Measurements from ENCODE around the gene MRPL19.

MRPL19 gene

DNA sequence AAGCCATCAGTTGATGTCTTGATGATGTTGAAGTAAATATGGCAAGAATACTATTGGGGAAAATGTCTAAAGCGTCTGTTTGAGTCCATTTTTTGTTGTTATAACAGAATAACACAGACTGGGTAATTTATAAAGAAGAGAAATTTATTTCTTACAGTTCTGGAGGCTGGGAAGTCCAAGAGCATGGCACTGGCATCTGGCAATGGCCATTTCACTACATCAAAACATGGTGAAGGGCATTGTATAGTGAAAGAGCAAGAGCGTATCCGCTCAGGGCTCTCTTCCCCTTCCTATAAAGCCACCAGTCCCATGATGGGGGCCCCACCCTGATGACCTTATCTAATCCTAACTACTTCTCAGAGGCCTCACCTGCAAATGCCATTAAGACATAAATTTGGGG lies 29.6 kb upstream of the MRPL19 start:
- H3K9me3 ChIP-seq (ENCODE audit: insufficient read depth, low read length) = no peaks in the 10 kb centered on the region; the same call in 1 of the 2 replicates
- no peak for DNase-seq (ENCODE audit: low read depth, low spot score)
- no peaks in the 10 kb centered on the region for H3K27me3 ChIP-seq (ENCODE audit: insufficient read depth, insufficient read length)
- TF ChIP-seq YY1 (IDR thresholded peaks at IDR 0.05; ENCODE audit: insufficient read depth, insufficient read length) (no peak), SUZ12 (IDR thresholded peaks at IDR 0.05; ENCODE audit: extremely low read depth, insufficient read depth, insufficient read length) (no peak), ZNF274 (IDR thresholded peaks at IDR 0.05; ENCODE audit: low read depth, low read length) (no peak)
- no peak overlapping the region for H3K9ac ChIP-seq (ENCODE audit: insufficient read length, low read depth)
- H3K4me3 ChIP-seq (ENCODE audit: insufficient read length, low read depth) = no peak overlapping the region
- no peaks in the 10 kb centered on the region for H3K36me3 ChIP-seq (ENCODE audit: insufficient read depth, insufficient read length, low read length)
- H3K4me1 ChIP-seq (ENCODE audit: insufficient read depth, insufficient read length) = no peaks in the 10 kb centered on the region

DNA sequence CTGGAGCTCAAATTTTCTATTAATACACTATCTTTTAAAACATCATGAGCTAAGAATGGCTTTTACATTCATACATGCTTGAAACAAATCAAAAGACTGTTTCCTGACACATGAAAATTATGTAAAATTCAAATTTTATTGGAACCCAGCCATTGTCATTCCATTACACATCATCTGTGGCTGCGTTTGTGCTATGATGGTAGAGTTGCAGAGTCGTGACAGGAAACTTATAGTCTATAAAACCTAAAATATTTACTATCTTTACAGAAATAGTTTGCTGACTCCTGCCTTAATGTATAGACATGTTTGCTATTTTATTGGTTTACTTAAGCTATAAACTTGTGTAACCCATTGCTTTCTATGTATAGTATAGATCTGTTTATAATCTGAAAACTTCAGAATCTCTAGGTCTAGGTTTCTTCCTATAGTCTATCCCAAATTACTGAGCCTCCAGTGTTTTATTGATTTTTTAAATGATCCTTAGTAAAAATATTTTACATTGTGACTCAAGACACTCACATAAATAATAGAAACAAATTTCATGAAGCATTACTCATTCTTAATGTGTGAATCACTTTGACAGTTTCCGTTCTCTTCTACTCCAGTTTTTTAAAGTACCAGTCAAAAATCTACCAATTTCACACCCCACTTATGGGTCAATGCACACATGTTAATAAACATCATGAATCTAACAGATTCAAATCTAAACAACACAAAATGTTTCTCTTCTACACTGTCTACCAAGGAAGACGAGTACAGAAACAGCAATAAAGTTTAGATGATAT lies 26.4 kb upstream of the MRPL19 start:
- no peaks in the 10 kb centered on the region for H3K4me1 ChIP-seq (ENCODE audit: insufficient read depth, insufficient read length)
- no peaks in the 10 kb centered on the region; the same call in 1 of the 2 replicates for H3K9me3 ChIP-seq (ENCODE audit: insufficient read depth, low read length)
- no peak overlapping the region for H3K4me3 ChIP-seq (ENCODE audit: insufficient read length, low read depth)
- H3K9ac ChIP-seq (ENCODE audit: insufficient read length, low read depth) = no peak overlapping the region
- TF ChIP-seq SUZ12 (IDR thresholded peaks at IDR 0.05; ENCODE audit: extremely low read depth, insufficient read depth, insufficient read length) (no peak), YY1 (IDR thresholded peaks at IDR 0.05; ENCODE audit: insufficient read depth, insufficient read length) (no peak), ZNF274 (IDR thresholded peaks at IDR 0.05; ENCODE audit: low read depth, low read length) (no peak)
- DNase-seq (ENCODE audit: low read depth, low spot score) = no peak
- no peaks in the 10 kb centered on the region for H3K36me3 ChIP-seq (ENCODE audit: insufficient read depth, insufficient read length, low read length)
- H3K27me3 ChIP-seq (ENCODE audit: insufficient read depth, insufficient read length) = no peaks in the 10 kb centered on the region

DNA sequence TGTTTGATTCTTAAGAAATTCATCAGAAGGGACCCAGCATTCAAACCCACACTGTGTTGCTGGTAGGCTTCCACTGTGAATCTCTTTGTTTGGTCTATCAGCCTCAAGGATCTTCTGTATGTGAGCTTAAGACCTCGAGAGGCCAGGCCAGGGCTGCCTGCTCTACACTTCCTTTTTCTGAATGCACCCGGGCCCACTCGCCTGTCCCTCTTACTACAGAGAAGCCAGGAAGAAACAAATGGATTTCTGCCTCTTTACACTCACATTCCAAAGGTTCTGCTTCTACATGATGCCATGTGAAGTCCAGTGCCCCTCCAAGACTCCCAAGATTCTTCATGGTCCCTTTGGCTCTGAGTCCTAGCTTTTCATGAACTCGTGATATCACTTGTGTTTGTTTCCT lies 25.4 kb upstream of the MRPL19 start:
- TF ChIP-seq SUZ12 (IDR thresholded peaks at IDR 0.05; ENCODE audit: extremely low read depth, insufficient read depth, insufficient read length) (no peak), ZNF274 (IDR thresholded peaks at IDR 0.05; ENCODE audit: low read depth, low read length) (no peak), YY1 (IDR thresholded peaks at IDR 0.05; ENCODE audit: insufficient read depth, insufficient read length) (no peak)
- no peaks in the 10 kb centered on the region for H3K27me3 ChIP-seq (ENCODE audit: insufficient read depth, insufficient read length)
- H3K36me3 ChIP-seq (ENCODE audit: insufficient read depth, insufficient read length, low read length) = no peaks in the 10 kb centered on the region
- no peak overlapping the region for H3K4me3 ChIP-seq (ENCODE audit: insufficient read length, low read depth)
- H3K9me3 ChIP-seq (ENCODE audit: insufficient read depth, low read length) = no peaks in the 10 kb centered on the region; the same call in 1 of the 2 replicates
- no peaks in the 10 kb centered on the region for H3K4me1 ChIP-seq (ENCODE audit: insufficient read depth, insufficient read length)
- no peak for DNase-seq (ENCODE audit: low read depth, low spot score)
- H3K9ac ChIP-seq (ENCODE audit: insufficient read length, low read depth) = no peak overlapping the region

DNA sequence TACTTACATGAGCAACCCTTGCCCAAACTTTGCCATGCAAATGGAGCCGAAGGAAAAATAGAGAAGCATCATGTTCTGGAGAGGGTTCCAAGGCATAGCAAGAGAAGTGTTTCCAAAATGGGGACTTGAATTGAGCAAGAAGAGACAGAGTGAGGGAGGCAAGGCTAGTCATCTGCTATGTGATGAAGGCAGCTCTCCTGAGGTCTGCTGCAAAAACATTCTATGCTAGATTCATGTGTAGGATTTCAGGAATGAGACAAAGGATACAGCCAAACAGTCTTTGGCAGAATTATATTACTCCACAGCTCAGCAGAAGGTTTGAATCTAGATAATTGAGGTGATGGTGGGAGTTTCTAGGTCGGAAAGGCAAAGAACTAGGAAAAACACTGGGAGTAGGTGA lies 24.1 kb upstream of the MRPL19 start:
- DNase-seq (ENCODE audit: low read depth, low spot score) = no peak
- Histone ChIP-seq H3K9me3 (ENCODE audit: insufficient read depth, low read length) (no peaks in the 10 kb centered on the region), H3K4me3 (ENCODE audit: insufficient read length, low read depth) (no peak overlapping the region), H3K36me3 (ENCODE audit: insufficient read depth, insufficient read length, low read length) (no peaks in the 10 kb centered on the region), H3K9ac (ENCODE audit: insufficient read length, low read depth) (no peak overlapping the region), H3K4me1 (ENCODE audit: insufficient read depth, insufficient read length) (no peaks in the 10 kb centered on the region), H3K27me3 (ENCODE audit: insufficient read depth, insufficient read length) (no peaks in the 10 kb centered on the region)
- TF ChIP-seq ZNF274 (IDR thresholded peaks at IDR 0.05; ENCODE audit: low read depth, low read length) (no peak), SUZ12 (IDR thresholded peaks at IDR 0.05; ENCODE audit: extremely low read depth, insufficient read depth, insufficient read length) (no peak), YY1 (IDR thresholded peaks at IDR 0.05; ENCODE audit: insufficient read depth, insufficient read length) (no peak)

DNA sequence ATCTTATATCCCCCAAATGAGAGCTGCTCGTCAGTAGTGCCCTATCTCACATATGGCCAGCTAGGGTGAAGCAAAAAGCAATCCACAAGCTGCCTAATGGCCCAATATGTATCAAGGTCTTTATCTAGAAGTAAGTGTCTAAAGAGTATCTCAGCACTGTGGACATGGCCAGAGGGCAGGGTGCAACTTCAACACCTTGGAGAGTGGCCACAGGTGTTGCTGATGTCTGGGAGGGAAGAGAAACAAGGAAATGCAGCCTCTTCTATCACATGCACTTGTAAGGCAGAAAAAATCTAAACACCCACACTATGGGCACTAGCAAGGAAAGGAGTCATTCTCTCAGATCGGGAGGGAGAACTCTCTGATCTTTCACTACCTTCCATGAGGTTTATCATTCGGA lies 23.7 kb upstream of the MRPL19 start:
- no peak overlapping the region for H3K4me3 ChIP-seq (ENCODE audit: insufficient read length, low read depth)
- TF ChIP-seq YY1 (IDR thresholded peaks at IDR 0.05; ENCODE audit: insufficient read depth, insufficient read length) = no peak
- no peak for TF ChIP-seq SUZ12 (IDR thresholded peaks at IDR 0.05; ENCODE audit: extremely low read depth, insufficient read depth, insufficient read length)
- no peak for TF ChIP-seq ZNF274 (IDR thresholded peaks at IDR 0.05; ENCODE audit: low read depth, low read length)

DNA sequence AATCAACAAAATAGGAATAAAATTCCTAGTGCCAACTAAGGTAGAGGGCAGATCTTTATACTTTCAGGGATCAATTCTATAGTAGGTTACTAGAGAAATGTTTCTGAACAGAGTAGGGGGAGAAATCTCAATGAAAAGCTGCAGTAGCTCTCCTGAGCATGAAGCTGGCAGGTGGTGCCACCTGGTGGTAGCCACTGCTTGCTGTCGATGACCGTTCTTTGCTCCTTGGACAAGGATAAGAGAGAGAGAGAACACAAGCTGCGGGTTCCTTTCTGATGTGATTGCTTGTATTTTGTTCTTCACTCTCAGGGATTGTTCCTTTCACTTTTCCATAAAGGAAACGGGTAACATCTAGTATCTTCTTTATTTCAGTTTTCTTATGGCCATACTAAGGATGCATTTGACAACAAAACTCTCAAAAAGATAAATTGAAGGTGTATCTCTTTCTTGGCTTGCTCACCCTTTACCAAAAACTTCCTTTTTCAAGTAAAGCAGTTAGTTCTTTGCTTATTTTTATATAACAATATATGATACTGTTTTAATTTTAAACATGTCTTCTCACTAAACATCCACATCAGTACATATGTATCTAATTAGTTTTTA lies 18.6 kb upstream of the MRPL19 start:
- Histone ChIP-seq H3K9me3 (ENCODE audit: insufficient read depth, low read length) (no peaks in the 10 kb centered on the region), H3K4me3 (ENCODE audit: insufficient read length, low read depth) (no peak overlapping the region), H3K9ac (ENCODE audit: insufficient read length, low read depth) (no peak overlapping the region), H3K36me3 (ENCODE audit: insufficient read depth, insufficient read length, low read length) (no peaks in the 10 kb centered on the region), H3K27me3 (ENCODE audit: insufficient read depth, insufficient read length) (no peaks in the 10 kb centered on the region), H3K4me1 (ENCODE audit: insufficient read depth, insufficient read length) (no peaks in the 10 kb centered on the region)
- DNase-seq (ENCODE audit: low read depth, low spot score) = peak; percentile 77
- TF ChIP-seq ZNF274 (IDR thresholded peaks at IDR 0.05; ENCODE audit: low read depth, low read length) = no peak

More for the DNA sequence above, 23.7 kb upstream of the MRPL19 start:
- Histone ChIP-seq H3K9me3 (ENCODE audit: insufficient read depth, low read length) (no peaks in the 10 kb centered on the region), H3K27me3 (ENCODE audit: insufficient read depth, insufficient read length) (no peaks in the 10 kb centered on the region), H3K4me1 (ENCODE audit: insufficient read depth, insufficient read length) (no peaks in the 10 kb centered on the region), H3K9ac (ENCODE audit: insufficient read length, low read depth) (no peak overlapping the region), H3K36me3 (ENCODE audit: insufficient read depth, insufficient read length, low read length) (no peaks in the 10 kb centered on the region)
- DNase-seq (ENCODE audit: low read depth, low spot score) = no peak

DNA sequence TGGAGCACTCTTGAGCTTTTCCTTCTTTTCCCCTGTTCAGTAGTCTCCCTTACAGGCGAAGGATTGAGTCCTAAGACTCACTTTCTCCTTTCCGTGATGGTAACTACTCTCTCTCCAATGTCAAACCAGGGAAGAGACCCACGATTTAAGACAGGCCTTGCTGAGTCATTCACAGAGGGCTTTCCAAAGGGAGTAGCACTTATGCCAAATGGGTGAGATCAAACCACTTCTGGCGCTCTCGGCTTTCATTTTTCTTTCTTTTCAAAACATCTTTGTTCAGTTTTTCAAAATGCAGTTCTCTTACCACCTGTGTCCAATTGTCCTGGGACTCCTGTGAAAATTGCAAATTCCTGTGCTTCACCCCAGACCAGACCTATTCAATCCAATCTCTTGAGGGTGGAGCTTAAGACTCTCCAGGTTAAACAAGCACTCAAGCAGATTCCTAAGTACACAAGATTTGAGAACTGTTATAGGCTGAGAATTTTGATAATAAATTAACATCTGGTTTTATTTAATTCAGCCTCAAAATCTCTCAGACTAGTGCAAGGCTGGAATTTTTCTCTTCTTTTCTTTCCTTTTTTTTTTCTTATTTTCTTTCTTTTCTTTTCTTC lies 14.4 kb upstream of the MRPL19 start:
- TF ChIP-seq ZNF274 (IDR thresholded peaks at IDR 0.05; ENCODE audit: low read depth, low read length) (no peak), YY1 (IDR thresholded peaks at IDR 0.05; ENCODE audit: insufficient read depth, insufficient read length) (no peak), SUZ12 (IDR thresholded peaks at IDR 0.05; ENCODE audit: extremely low read depth, insufficient read depth, insufficient read length) (no peak)
- Histone ChIP-seq H3K9ac (ENCODE audit: insufficient read length, low read depth) (no peak overlapping the region), H3K4me3 (ENCODE audit: insufficient read length, low read depth) (no peak overlapping the region), H3K36me3 (ENCODE audit: insufficient read depth, insufficient read length, low read length) (no peaks in the 10 kb centered on the region), H3K4me1 (ENCODE audit: insufficient read depth, insufficient read length) (no peaks in the 10 kb centered on the region), H3K9me3 (ENCODE audit: insufficient read depth, low read length) (peaks cover 5% of the 10 kb centered on the region; the same call in 1 of the 2 replicates), H3K27me3 (ENCODE audit: insufficient read depth, insufficient read length) (no peaks in the 10 kb centered on the region)
- no peak for DNase-seq (ENCODE audit: low read depth, low spot score)

Data from NT2/D1 (cell line).